GM18520 (cell line): ENCODE data around the gene CD7.
"Not testable (repeated sequence)": the region's sequence is repeated elsewhere in the genome, so short reads cannot be mapped to it uniquely, and the experiment has no call there.

Experiments used
- ATAC-seq: cut with Tn5 transposase; IDR thresholded peaks from one replicate; pipeline ENCODE4 v1.9.1; 2021; ENCODE audit not compliant: unreplicated experiment

The CD7 gene

GRCh38 chr17:82347994-82348393 lies 30.6 kb upstream of the CD7 start:
- ATAC-seq, result not testable (repeated sequence)

- no peak for ATAC-seq
Measured at GRCh38 chr17:82346342-82347300, 29.2 kb upstream of the CD7 start.

- no peak for ATAC-seq
Measured at GRCh38 chr17:82345151-82345976, 28.0 kb upstream of the CD7 start.

- no peak for ATAC-seq
Measured at GRCh38 chr17:82344175-82344907, 26.9 kb upstream of the CD7 start.

- ATAC-seq, result no peak
Measured at GRCh38 chr17:82343560-82343959, 26.2 kb upstream of the CD7 start.

GRCh38 chr17:82342361-82343079 lies 25.1 kb upstream of the CD7 start:
- ATAC-seq, result no peak

GRCh38 chr17:82339634-82340580 lies 22.5 kb upstream of the CD7 start:
- ATAC-seq, result no peak

GRCh38 chr17:82338858-82339633 lies 21.6 kb upstream of the CD7 start:
- ATAC-seq, result no peak

- no peak for ATAC-seq
Measured at GRCh38 chr17:82334622-82335394, 17.4 kb upstream of the CD7 start.

GRCh38 chr17:82334204-82334621 lies 16.8 kb upstream of the CD7 start:
- no peak for ATAC-seq

- no peak for ATAC-seq
Measured at GRCh38 chr17:82333279-82334171, 16.1 kb upstream of the CD7 start, which contains the start of gene SECTM1. Gene SECTM1, minus strand, starts transcription at chr17:82333766. Its CDS starts 6,526 bp downstream, at chr17:82327240.

- no peak for ATAC-seq
Measured at GRCh38 chr17:82332669-82333278, 15.4 kb upstream of the CD7 start.

- no peak for ATAC-seq
Measured at GRCh38 chr17:82331345-82331939, 14.0 kb upstream of the CD7 start.

- ATAC-seq, result no peak
Measured at GRCh38 chr17:82330322-82331239, 13.2 kb upstream of the CD7 start.
